Measurements from ENCODE around the gene DNAJC28. TPM values are rescaled to one million over a fixed set of nuclear protein-coding genes. Genes with fewer than 3 reads are reported as not detected.
"Not testable (repeated sequence)": the region's sequence is repeated elsewhere in the genome, so short reads cannot be mapped to it uniquely, and the experiment has no call there.

The DNAJC28 gene
- total and polyA plus RNA-seq, 2 experiments from 2014 or later: 2.3 to 6.6 TPM

DNA sequence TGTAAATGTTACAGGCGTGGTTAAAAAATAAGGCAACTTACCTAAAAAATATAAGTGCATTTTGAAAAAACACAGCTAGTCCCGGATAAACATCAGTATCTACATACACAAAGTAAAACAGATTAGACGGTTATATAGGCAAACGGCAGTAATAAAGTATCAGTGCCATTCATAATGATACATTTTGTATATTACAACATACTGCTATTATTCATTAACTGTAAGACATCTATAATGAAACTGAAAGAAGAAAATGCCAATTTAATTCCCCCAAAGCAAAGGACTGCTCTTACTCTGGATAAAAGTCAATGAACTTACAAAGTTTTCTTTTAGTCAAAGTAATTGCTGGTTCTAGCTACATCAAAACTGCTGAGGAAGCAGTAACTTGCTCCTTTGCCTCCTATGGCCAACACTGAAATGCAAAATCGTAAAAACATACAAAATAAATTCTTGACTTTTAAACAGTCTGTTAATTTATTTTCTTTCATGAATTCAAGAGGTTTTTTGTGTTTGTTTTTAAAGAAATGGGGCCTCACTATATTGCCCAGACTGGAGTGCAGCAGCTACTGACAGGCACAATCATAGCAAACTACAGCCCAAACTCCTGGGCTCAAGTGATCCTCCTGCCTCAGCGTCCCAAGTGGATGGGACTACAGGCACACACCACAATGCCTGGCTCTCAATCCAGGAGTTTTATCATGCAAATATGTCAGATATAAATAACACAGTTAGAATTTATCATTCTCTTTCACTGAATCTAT lies 35.6 kb downstream of the DNAJC28 start:
- Histone ChIP-seq H3K9me3 (ENCODE audit: low read depth) (no peaks in the 10 kb centered on the region), H3K27ac (no peak overlapping the region), H3K36me3 (peaks cover 25% of the 10 kb centered on the region), H3K4me1 (ENCODE audit: low read depth) (no peaks in the 10 kb centered on the region), H3K27me3 (no peaks in the 10 kb centered on the region), H3K4me3 (no peak overlapping the region)
- no peak for TF ChIP-seq CTCF (IDR thresholded peaks at IDR 0.05; ENCODE audit: low read depth, low read length)
- DNase-seq (ENCODE audit: low read depth in 1 of 2, low spot score in 1 of 2): no peak

DNA sequence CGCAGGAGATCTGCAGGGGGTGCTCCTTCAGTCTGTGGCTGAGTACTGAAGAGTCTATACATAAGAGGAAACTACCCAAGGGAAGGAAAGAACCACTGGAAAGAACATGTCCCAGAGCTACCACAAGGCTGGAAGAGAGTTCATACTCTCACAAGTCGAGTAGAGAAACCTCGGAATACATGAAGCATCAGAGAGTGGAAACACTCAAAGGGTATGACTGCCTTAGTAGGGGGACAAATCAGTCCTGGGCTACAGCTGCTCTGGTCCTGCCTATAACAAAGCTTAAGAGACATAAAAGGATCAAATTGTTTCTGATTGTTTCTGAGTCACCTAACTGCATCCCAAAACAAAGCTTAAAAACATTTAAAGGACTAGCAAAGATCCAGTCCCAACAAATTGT lies 39.2 kb downstream of the DNAJC28 start:
- H3K9me3 ChIP-seq (ENCODE audit: low read depth): no peaks in the 10 kb centered on the region

GRCh38 chr21:33451634-33452071 lies 39.9 kb downstream of the DNAJC28 start:
- H3K4me1 ChIP-seq (ENCODE audit: low read depth): no peaks in the 10 kb centered on the region
- H3K9me3 ChIP-seq (ENCODE audit: low read depth): no peaks in the 10 kb centered on the region
- H3K36me3 ChIP-seq: peaks cover 24% of the 10 kb centered on the region
- H3K27ac ChIP-seq: no peak overlapping the region
- no peaks in the 10 kb centered on the region for H3K27me3 ChIP-seq
- no peak for TF ChIP-seq CTCF (IDR thresholded peaks at IDR 0.05; ENCODE audit: low read depth, low read length)
- no peak for DNase-seq (ENCODE audit: low read depth in 1 of 2, low spot score in 1 of 2)
- H3K4me3 ChIP-seq: no peak overlapping the region

More for the DNA sequence above, 39.2 kb downstream of the DNAJC28 start:
- H3K27ac ChIP-seq: peak overlapping the region; percentile 0
- peaks cover 28% of the 10 kb centered on the region for H3K36me3 ChIP-seq
- no peak overlapping the region for H3K4me3 ChIP-seq
- no peak for DNase-seq (ENCODE audit: low read depth in 1 of 2, low spot score in 1 of 2)
- H3K4me1 ChIP-seq (ENCODE audit: low read depth): no peaks in the 10 kb centered on the region
- no peaks in the 10 kb centered on the region for H3K27me3 ChIP-seq
- TF ChIP-seq CTCF (IDR thresholded peaks at IDR 0.05; ENCODE audit: low read depth, low read length): no peak

- DNase-seq (ENCODE audit: low read depth in 1 of 2, low spot score in 1 of 2): peak in 1 of 2 donors; percentile 19
- no peaks in the 10 kb centered on the region for H3K4me1 ChIP-seq (ENCODE audit: low read depth)
- H3K4me3 ChIP-seq: no peak overlapping the region
- H3K27ac ChIP-seq: no peak overlapping the region
- TF ChIP-seq CTCF (IDR thresholded peaks at IDR 0.05; ENCODE audit: low read depth, low read length): no peak
- no peaks in the 10 kb centered on the region for H3K27me3 ChIP-seq
- peaks cover 14% of the 10 kb centered on the region for H3K36me3 ChIP-seq
- H3K9me3 ChIP-seq (ENCODE audit: low read depth): no peaks in the 10 kb centered on the region
Observed at GRCh38 chr21:33449616-33450015, 41.9 kb downstream of the DNAJC28 start.

DNA sequence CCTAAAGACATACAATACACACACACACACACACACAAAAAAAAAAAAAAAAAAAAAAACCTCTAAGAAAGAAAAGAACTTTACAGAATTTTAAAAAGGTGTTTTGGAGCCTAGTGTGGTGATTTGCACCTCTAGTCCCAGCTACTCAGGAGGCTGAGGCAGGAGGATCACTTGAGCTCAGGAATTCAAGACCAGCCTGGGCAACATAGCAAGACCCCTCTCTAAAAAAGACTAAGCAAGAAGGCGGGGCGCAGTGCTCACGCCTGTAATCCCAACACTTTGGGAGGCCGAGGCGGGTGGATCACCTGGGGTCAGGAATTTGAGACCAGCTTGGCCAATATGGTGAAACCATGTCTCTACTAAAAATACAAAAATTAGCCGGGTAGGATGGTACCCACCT lies 44.9 kb downstream of the DNAJC28 start:
- H3K4me1 ChIP-seq (ENCODE audit: low read depth); H3K4me3 ChIP-seq; H3K27ac ChIP-seq; H3K9me3 ChIP-seq (ENCODE audit: low read depth); DNase-seq (ENCODE audit: low read depth in 1 of 2, low spot score in 1 of 2); H3K27me3 ChIP-seq; H3K36me3 ChIP-seq: not testable (repeated sequence)

- H3K36me3 ChIP-seq: peaks cover 3% of the 10 kb centered on the region
- no peak overlapping the region for H3K27ac ChIP-seq
- H3K9me3 ChIP-seq (ENCODE audit: low read depth): no peaks in the 10 kb centered on the region
- no peak for DNase-seq (ENCODE audit: low read depth in 1 of 2, low spot score in 1 of 2)
- no peak overlapping the region for H3K4me3 ChIP-seq
- no peak for TF ChIP-seq CTCF (IDR thresholded peaks at IDR 0.05; ENCODE audit: low read depth, low read length)
- peaks cover 9% of the 10 kb centered on the region for H3K4me1 ChIP-seq (ENCODE audit: low read depth)
- no peaks in the 10 kb centered on the region for H3K27me3 ChIP-seq
Observed at GRCh38 chr21:33444499-33444898, 47.0 kb downstream of the DNAJC28 start.
